ENCODE results near the gene EDN2.

The EDN2 gene

GRCh38 chr1:41482001-41482765 is 2.3 kb downstream of the EDN2 start:
- DNase-seq: no peak

GRCh38 chr1:41481109-41481775 is 3.2 kb downstream of the EDN2 start:
- DNase-seq: no peak

DNA sequence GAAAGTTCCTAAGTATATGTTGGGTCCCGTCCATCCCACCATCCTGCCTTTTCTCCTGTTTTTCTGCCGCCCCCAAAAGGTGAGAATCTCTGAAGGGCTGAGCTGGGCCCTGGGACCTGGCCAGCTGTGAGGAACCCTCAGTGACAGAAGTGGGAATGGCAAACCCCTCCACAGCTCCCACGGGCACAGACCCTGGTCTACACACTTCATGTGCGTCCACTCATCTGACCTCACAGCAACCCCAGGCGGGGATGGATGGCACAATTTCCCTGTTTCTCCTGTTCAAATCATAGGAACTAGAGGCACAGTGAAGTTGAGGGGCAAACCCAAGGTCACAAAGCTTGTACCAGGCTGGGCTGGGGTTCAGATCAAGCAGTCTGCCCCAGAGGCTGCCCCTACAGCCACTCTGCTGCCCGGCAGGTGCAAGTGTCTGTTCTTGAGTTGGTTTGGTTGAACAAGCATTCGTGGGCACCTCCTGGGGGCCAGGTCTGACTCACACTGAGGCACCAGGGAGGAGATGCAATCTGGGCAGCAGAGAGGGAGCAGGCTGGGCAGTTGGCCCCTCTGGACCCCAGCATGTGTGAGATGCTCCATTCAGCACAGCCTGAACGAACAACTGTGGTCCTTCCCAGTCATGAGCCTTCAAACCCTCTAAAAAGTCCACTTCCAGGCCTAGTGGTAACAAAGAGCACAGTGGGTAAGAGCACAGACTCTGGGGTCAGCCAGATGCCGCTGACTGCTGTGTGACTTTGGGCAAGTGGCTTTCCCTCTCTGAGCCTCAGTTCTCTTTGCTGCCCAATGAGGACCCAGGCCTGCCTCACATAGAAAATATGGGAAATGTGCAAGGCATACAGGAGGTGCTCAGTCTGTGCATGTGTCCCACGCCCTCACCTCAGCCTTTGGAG is 4.0 kb downstream of the EDN2 start:
- DNase-seq: no peak

GRCh38 chr1:41479808-41480160 is 4.7 kb downstream of the EDN2 start:
- DNase-seq: no peak

DNA sequence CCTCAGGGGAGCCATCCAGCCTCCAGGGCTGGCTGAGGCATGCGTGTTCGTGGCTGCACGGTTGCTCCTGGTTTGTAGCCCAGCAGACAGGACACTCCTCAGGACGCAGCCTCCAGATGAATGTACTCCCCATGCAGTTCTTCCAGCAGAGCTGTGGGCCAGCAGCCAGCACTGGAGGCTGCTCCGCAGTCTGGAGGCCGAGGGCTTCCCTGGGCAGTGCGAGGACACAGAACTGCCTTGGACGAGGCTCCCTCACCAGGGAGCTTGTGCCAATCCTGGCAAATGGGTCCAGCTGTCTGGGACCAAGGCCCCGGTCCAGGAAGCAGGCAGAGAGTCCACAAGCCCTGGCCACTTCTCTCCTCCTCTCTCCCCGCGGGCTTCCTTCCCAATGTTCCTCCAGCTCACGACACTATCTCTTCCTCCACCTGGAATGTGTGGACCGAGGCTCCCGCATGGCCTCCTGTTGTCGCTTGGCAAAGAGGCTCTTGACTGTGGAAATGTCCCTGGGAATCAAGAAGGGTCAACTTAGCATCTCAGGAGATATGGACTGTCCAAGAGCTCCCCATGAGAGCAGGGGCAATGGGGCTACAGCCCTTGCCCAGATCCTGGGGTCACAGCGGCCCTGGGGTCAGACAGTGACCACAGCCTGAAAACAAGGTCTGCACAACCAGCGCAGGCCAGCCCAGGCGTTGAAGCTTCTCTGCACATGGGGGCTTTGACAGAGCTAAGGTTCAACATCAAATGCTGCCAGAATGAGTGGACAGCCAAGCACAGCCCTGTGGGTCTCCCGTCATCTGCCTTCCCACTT is 5.3 kb downstream of the EDN2 start:
- DNase-seq: no peak

DNA sequence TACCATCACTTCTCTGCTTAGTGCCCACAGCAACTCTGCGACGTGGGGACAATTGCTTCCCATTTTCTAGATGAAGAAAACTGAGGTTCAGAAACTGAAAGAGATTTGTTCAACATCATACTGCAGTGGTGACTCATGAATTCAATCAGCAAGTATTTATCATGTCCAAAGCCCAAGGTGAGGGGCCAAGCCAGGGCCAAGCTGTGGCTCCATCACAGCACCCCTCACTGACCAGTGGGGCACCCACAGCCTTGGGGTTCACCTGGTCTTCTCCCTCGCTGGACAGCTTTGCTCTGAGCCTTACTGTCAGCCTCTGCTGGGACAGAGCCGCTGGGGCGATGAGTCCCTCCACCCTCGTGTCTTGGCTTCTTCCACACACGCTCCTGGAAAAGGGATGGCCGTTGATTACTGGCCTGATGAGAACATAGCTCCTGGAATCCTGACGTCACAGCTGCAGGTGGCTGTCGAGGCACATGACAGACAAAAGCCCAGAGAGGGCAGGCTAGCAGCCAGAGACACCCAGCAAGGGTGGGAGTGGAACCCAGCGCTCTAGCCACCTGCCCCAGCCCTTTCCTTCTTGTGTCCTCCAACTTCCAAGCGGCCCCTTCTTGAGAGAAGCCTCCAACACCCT is 6.2 kb downstream of the EDN2 start:
- DNase-seq: no peak

GRCh38 chr1:41476807-41477361 is 7.6 kb downstream of the EDN2 start:
- DNase-seq: no peak

GRCh38 chr1:41475859-41476567 is 8.5 kb downstream of the EDN2 start:
- DNase-seq: no peak

DNA sequence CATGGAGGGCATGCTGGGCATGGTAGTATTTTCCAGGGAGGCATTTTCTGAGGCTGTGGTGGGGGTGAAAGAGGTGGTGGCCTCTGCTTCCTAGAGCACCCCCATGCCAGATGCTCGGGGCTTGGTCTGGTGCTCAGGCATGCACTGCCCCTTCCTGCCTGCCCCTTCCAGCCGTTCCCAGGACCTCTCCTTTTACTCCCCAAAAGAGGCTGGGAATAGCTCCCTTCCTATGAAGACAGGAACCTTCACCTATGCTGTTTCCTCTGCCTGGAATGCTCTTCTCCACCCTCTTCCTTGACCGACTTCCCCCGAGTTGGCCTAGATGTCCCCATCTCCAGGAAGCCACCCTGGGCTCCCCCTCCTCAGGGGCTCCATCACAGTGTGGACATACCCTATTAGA is 9.1 kb downstream of the EDN2 start:
- DNase-seq: no peak

DNA sequence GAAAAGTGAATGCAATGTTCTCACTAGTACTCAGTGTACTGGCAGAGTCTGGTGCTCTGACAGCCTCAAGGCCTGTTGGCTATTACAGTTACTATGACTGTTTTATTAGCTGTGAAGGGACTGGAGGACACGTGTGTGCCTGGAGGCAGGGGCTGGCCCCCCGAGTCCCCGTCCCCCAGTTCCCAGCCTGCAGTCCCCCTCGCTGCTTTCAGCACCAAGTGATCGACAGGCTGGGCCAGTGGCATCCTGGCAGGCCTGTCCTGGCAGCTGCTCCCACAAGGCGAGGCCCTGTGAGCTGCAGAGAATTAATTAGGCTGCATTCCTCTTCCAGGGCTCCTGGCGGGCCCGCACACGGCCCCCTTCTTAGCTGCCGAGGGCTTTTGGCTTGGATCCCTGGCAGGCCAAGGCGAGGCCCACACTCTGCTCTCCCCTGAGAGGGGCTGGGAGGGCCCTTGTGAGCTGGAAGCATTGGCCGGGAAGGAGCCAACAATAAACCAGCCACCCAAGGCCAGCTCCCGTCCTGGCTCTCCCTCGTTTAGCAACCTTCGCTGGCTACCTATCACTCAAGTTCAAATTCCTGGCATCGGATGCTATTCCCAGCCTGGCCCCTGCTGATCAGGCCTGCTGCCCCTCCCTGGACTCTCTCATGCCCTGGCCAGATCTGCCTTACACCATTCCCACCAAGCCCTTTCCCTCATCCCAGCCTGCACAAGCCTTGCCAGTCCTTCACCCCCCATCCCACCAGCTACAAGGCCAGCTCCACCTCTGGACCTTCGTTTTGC is 9.8 kb downstream of the EDN2 start:
- DNase-seq: no peak

DNA sequence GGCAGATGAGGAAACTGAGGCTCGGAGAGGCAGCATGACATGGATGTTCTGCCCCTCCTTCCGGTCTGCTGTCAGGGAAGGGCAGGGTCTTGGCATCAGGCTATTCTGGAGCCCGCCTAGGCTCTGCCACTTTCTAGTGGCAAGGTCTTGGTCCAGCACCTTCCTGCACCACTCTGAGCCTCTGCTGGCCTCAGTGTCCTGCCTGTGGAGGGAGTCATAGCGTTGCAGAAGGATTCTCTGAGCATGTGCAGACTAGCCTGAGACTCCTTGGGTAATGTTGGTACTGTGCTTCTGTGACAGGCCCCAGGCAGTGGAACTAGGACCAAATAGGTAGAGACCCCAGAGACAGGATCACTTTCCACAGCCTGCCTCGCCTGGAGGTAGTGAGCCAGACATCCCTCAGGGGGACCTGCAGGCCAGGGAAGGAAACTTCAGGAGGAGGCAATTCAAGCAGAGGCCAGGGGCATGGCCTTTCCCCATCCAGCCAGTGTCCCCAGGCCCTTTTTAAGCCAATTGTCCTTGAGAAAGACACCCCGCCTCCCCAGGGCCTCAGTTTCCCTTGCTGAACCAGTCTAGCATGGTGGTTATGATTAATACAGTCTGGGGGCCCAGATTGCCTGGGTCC is 10.6 kb downstream of the EDN2 start:
- DNase-seq: no peak

- DNase-seq: no peak
Observed at GRCh38 chr1:41471658-41472057, 12.8 kb downstream of the EDN2 start.

- DNase-seq: no peak
Observed at GRCh38 chr1:41469706-41470105, 14.8 kb downstream of the EDN2 start.

GRCh38 chr1:41468122-41468762 is 16.2 kb downstream of the EDN2 start:
- no peak for DNase-seq

GRCh38 chr1:41467673-41468072 is 16.8 kb downstream of the EDN2 start:
- no peak for DNase-seq

- DNase-seq: no peak
Observed at GRCh38 chr1:41466146-41466545, 18.3 kb downstream of the EDN2 start.

DNA sequence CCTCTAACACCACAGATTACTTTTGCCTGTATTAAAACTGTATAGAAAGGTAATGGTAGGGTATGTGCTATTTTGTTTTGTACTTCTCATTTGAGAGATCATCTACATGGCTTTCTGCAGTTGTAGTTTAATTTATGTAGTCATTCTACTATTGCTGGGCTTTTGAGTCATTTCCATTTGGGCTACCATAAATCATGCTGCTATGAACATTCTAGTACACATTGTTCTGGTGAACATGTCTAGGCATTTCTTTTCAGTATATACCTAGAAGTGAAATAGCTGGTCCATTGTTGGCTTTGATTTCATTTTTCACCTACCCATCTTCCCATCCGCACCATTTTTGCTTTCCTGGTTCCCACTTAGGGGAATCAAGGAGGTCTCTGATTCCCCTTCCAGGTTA is 18.7 kb downstream of the EDN2 start:
- DNase-seq: no peak

GRCh38 chr1:41464885-41465284 is 19.6 kb downstream of the EDN2 start:
- no peak for DNase-seq

GRCh38 chr1:41463516-41463915 is 21.0 kb downstream of the EDN2 start:
- DNase-seq: no peak

GRCh38 chr1:41462680-41463004 is 21.8 kb downstream of the EDN2 start:
- DNase-seq: no peak
